Measurements from ENCODE around the gene KLHL29.

GRCh38 chr2:23543302-23543701 is 158.3 kb downstream of the KLHL29 start:
- TF ChIP-seq EZH2 (IDR thresholded peaks at IDR 0.05; ENCODE audit: low read depth), result no peak
- no peak for TF ChIP-seq CTCF (conservative IDR thresholded peaks at IDR 0.05)
